Keratinocyte (primary cell): ENCODE measurements around the gene CMTM8. TPM values are rescaled to one million over a fixed set of nuclear protein-coding genes. Genes with fewer than 3 reads are reported as not detected.

Source experiments
- DNase-seq: peaks from one replicate; pipeline ENCODE4 v3.0.0-alpha.2; 2011; ENCODE audit warnings: low read depth, missing footprints, low spot score
- FAIRE-seq: peaks from 2 replicates; lab custom pipeline; 2011; peaks lifted over from hg19 to GRCh38; lab: Jason Lieb, UNC
- H2AFZ ChIP-seq: 2 replicates; pipeline ENCODE4 v1.6.0; 2012; ENCODE audit warnings: low read length, control low read depth, inconsistent platforms; ENCODE audit not compliant: control insufficient read depth
- H3K27ac ChIP-seq: 2 replicates; pipeline ENCODE4 v1.5.1; 2011; ENCODE audit warnings: low read length; ENCODE audit not compliant: control insufficient read depth, insufficient read depth
- H3K27me3 ChIP-seq: 3 replicates; pipeline ENCODE4 v1.6.0; 2011; ENCODE audit warnings: low read length; ENCODE audit not compliant: control insufficient read depth, insufficient read depth; ENCODE audit errors: extremely low read depth
- H3K36me3 ChIP-seq, 2 experiments: 2 replicates in 1 of 2; 3 replicates in 1 of 2; pipeline ENCODE4 v1.5.1; 2011; ENCODE audit warnings: low read length in 2 of 2, mild to moderate bottlenecking in 1 of 2; ENCODE audit not compliant: control insufficient read depth in 2 of 2, insufficient read depth in 2 of 2; ENCODE audit errors: extremely low read depth in 1 of 2
- H3K4me1 ChIP-seq: 3 replicates; pipeline ENCODE4 v1.5.1; 2011; ENCODE audit warnings: low read length; ENCODE audit not compliant: control insufficient read depth, insufficient read depth; ENCODE audit errors: extremely low read depth
- H3K4me2 ChIP-seq: 3 replicates; pipeline ENCODE4 v1.6.0; 2011; ENCODE audit warnings: low read depth, low read length; ENCODE audit not compliant: control insufficient read depth, insufficient read depth; ENCODE audit errors: extremely low read depth
- H3K4me3 ChIP-seq, 3 experiments: fragments of 200-600 bp in 1 of 3; sonication (generic) in 1 of 3; 2 replicates in 2 of 3; 3 replicates in 1 of 3; pipeline ENCODE4 v1.5.1; 2011 to 2016; ENCODE audit warnings: low read length in 3 of 3, mild to moderate bottlenecking in 3 of 3, control low read depth in 2 of 3, inconsistent platforms in 1 of 3, low read depth in 1 of 3, mixed read lengths in 1 of 3, mixed run types in 1 of 3, moderate library complexity in 1 of 3; ENCODE audit not compliant: control insufficient read depth in 2 of 3, insufficient read depth in 2 of 3; ENCODE audit errors: extremely low read depth in 1 of 3
- H3K79me2 ChIP-seq: 2 replicates; pipeline ENCODE4 v1.6.0; 2012; ENCODE audit warnings: low read length; ENCODE audit not compliant: control insufficient read depth, insufficient read depth
- H3K9ac ChIP-seq: 3 replicates; pipeline ENCODE4 v1.6.0; 2011; ENCODE audit warnings: low read length; ENCODE audit not compliant: control insufficient read depth, insufficient read depth; ENCODE audit errors: extremely low read depth
- H3K9me1 ChIP-seq: 3 replicates; pipeline ENCODE4 v1.6.0; 2011; ENCODE audit warnings: low read length; ENCODE audit not compliant: control insufficient read depth, insufficient read depth; ENCODE audit errors: extremely low read depth
- H3K9me3 ChIP-seq: 2 replicates; pipeline ENCODE4 v1.5.1; 2012; ENCODE audit warnings: low read depth, low read length; ENCODE audit not compliant: control insufficient read depth
- H4K20me1 ChIP-seq: 3 replicates; pipeline ENCODE4 v1.6.0; 2011; ENCODE audit warnings: low read length; ENCODE audit not compliant: control insufficient read depth, insufficient read depth; ENCODE audit errors: extremely low read depth
- CTCF ChIP-seq, 3 experiments: IDR thresholded peaks in 1 of 3; conservative IDR thresholded peaks in 1 of 3; optimal IDR thresholded peaks in 1 of 3; 2 replicates in 2 of 3; 3 replicates in 1 of 3; pipeline versions ENCODE3 to v1.5.1; 2011; ENCODE audit warnings: low read length in 3 of 3, mild to moderate bottlenecking in 3 of 3, moderate library complexity in 2 of 3, control low read depth in 1 of 3, inconsistent platforms in 1 of 3; ENCODE audit not compliant: insufficient read depth in 2 of 3; ENCODE audit errors: extremely low read depth in 1 of 3
- EZH2 ChIP-seq: IDR thresholded peaks from one replicate; pipeline ENCODE4 v1.6.1; 2012; ENCODE audit warnings: inconsistent platforms, mild to moderate bottlenecking, low read length, moderate library complexity
- dilution Hi-C: fragments of 300-500 bp; cut with MboI; formaldehyde crosslinking; loops from one replicate; pipeline ENCODE4 v1.7.0; 2020; ENCODE audit warnings: low sequenced_read_pairs; ENCODE audit not compliant: extremely low pct_ligation_motif_present
- polyA plus RNA-seq, 5 experiments: library from polyadenylated mRNA; depleted of rRNA in 3 of 5; stranded (reverse) in 3 of 5; stranded (forward) in 1 of 5; unstranded in 1 of 5; fragments of >200 nt; gene quantifications; 1 replicate in 1 of 5; 2 replicates in 3 of 5; 3 replicates in 1 of 5; pipeline versions ENCODE4 v1.2.1 to v1.2.3, GENCODE V29; 2011 to 2012; ENCODE audit warnings: missing spikeins in 2 of 5, low read depth in 1 of 5, low replicate concordance in 1 of 5

CMTM8 gene
- polyA plus RNA-seq, 1 donor (not counting 4 experiments of a cell fraction or from before 2014, with no cell fraction given), result 1.6 TPM

- Histone ChIP-seq H3K79me2 (no peaks in the 10 kb centered on the region), H3K4me1 (no peaks in the 10 kb centered on the region), H3K9me3 (no peaks in the 10 kb centered on the region), H3K36me3 (no peaks in the 10 kb centered on the region), H2AFZ (no peak overlapping the region), H3K27me3 (no peaks in the 10 kb centered on the region), H3K4me2 (no peak overlapping the region), H3K9me1 (no peaks in the 10 kb centered on the region), H3K4me3 (no peak overlapping the region), H3K9ac (no peak overlapping the region), H4K20me1 (no peaks in the 10 kb centered on the region), H3K27ac (no peak overlapping the region)
- FAIRE-seq (no peak), DNase-seq (no peak)
- TF ChIP-seq CTCF (optimal IDR thresholded peaks at IDR 0.05 in 1 of 3, IDR thresholded peaks at IDR 0.05 in 1 of 3, conservative IDR thresholded peaks at IDR 0.05 in 1 of 3; ENCODE audit: extremely low read depth in 1 of 3, insufficient read depth in 2 of 3, low read length in 3 of 3) (no peak), EZH2 (no peak)
- dilution Hi-C loops, result no loop called here
Observed at GRCh38 chr3:32367442-32367841, 129.0 kb downstream of the CMTM8 start.

GRCh38 chr3:32371461-32372212 lies 133.2 kb downstream of the CMTM8 start:
- Histone ChIP-seq H4K20me1 (no peaks in the 10 kb centered on the region), H3K27me3 (no peaks in the 10 kb centered on the region), H3K27ac (no peak overlapping the region), H3K79me2 (no peaks in the 10 kb centered on the region), H2AFZ (no peak overlapping the region), H3K9ac (no peak overlapping the region), H3K9me1 (no peaks in the 10 kb centered on the region), H3K9me3 (no peaks in the 10 kb centered on the region), H3K36me3 (no peaks in the 10 kb centered on the region), H3K4me1 (peaks cover 5% of the 10 kb centered on the region), H3K4me3 (no peak overlapping the region), H3K4me2 (no peak overlapping the region)
- FAIRE-seq (no peak), DNase-seq (no peak)
- TF ChIP-seq CTCF (optimal IDR thresholded peaks at IDR 0.05 in 1 of 3, IDR thresholded peaks at IDR 0.05 in 1 of 3, conservative IDR thresholded peaks at IDR 0.05 in 1 of 3; ENCODE audit: extremely low read depth in 1 of 3, insufficient read depth in 2 of 3, low read length in 3 of 3) (no peak), EZH2 (no peak)
- dilution Hi-C loops, result no loop called here
